Lower leg skin (tissue), 3 donors: ENCODE results near the gene PRRT3.
"Not testable (repeated sequence)": the region's sequence is repeated elsewhere in the genome, so short reads cannot be mapped to it uniquely, and the experiment has no call there.

Experiments used
- POLR2A ChIP-seq, 2 donors: fragments of 450-650 bp; IDR thresholded peaks; one replicate each; pipeline ENCODE4 v1.6.1; 2016 to 2017; ENCODE audit warnings: antibody characterized with exemption in 2 of 2, mild to moderate bottlenecking in 1 of 2, moderate library complexity in 1 of 2
- TF ChIP-seq, protein P1 (sequence below), 3 donors: fragments of 450-650 bp; IDR thresholded peaks; one replicate each; pipeline ENCODE4 v1.5.1; 2016; ENCODE audit warnings: antibody characterized with exemption in 3 of 3, mild to moderate bottlenecking in 3 of 3, moderate library complexity in 2 of 3

DNA sequence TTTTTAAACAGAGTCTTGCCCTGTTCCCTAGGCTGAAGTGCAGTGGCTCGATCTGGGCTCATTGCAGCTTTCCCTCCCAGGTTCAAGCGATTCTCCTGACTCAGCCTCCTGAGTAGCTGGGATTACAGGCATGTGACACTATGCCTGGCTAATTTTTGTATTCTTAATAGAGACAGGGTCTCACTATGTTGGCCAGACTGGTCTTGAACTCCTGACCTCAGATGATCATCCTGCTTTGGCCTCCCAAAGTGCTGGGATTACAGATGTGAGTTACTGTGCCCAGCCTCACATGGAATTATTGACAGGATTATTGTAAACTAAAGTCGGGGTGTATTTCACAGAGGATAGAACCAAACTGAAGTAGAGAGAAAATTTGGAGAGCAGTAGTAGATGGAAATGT, 56.5 kb downstream of the PRRT3 start:
- not testable (repeated sequence) for TF ChIP-seq POLR2A (IDR thresholded peaks at IDR 0.05)
- TF ChIP-seq, protein P1, sequence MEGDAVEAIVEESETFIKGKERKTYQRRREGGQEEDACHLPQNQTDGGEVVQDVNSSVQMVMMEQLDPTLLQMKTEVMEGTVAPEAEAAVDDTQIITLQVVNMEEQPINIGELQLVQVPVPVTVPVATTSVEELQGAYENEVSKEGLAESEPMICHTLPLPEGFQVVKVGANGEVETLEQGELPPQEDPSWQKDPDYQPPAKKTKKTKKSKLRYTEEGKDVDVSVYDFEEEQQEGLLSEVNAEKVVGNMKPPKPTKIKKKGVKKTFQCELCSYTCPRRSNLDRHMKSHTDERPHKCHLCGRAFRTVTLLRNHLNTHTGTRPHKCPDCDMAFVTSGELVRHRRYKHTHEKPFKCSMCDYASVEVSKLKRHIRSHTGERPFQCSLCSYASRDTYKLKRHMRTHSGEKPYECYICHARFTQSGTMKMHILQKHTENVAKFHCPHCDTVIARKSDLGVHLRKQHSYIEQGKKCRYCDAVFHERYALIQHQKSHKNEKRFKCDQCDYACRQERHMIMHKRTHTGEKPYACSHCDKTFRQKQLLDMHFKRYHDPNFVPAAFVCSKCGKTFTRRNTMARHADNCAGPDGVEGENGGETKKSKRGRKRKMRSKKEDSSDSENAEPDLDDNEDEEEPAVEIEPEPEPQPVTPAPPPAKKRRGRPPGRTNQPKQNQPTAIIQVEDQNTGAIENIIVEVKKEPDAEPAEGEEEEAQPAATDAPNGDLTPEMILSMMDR (IDR thresholded peaks at IDR 0.05) = not testable (repeated sequence)
